Peyer's patch (tissue), 4 donors: Measurements from ENCODE around the gene TCF3.

Experiments used
- CTCF ChIP-seq, 6 experiments: fragments of 450-650 bp in 4 of 6; fragments of 200-600 bp in 2 of 6; sonication (generic) in 1 of 6; IDR thresholded peaks; one replicate each; pipeline ENCODE4 v1.5.1; 2017 to 2019; ENCODE audit warnings: antibody characterized with exemption in 6 of 6, mild to moderate bottlenecking in 3 of 6, moderate library complexity in 1 of 6
- POLR2A ChIP-seq, 2 donors: fragments of 450-650 bp; IDR thresholded peaks; one replicate each; pipeline ENCODE4 v1.5.1; 2017; ENCODE audit warnings: antibody characterized with exemption in 2 of 2, mild to moderate bottlenecking in 2 of 2, moderate library complexity in 2 of 2

GRCh38 chr19:1608359-1609102, 43.9 kb downstream of the TCF3 start:
- TF ChIP-seq CTCF (IDR thresholded peaks at IDR 0.05): no peak
- TF ChIP-seq POLR2A (IDR thresholded peaks at IDR 0.05): no peak
